Pons (tissue), 1 donor: ENCODE results near the gene DCAF4.
"Not testable (repeated sequence)": the region's sequence is repeated elsewhere in the genome, so short reads cannot be mapped to it uniquely, and the experiment has no call there.

Source experiments
- DNase-seq: peaks from one replicate; pipeline ENCODE4 v3.0.0-alpha.2; 2016; ENCODE audit warnings: low spot score

The DCAF4 gene

DNA sequence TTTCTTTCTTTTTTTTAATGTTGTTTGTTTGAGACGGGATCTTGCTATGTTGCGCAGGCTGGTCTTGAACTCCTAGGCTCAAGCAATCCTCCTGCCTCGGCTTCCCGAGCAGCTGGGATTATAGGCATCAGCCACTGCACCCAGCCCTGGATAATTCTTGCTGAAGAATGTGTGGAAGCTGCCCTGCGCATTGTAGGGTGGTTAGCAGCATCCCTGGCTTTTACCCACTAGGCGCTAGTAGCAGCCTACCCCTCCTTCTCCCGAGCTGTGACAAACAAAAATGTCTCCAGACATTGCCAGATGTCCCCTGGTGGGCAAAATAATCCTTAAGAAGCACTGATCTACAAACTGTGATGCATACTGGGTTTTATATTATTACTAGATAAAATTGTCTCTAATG, 6.6 kb downstream of the DCAF4 start:
- no peak for DNase-seq

DNA sequence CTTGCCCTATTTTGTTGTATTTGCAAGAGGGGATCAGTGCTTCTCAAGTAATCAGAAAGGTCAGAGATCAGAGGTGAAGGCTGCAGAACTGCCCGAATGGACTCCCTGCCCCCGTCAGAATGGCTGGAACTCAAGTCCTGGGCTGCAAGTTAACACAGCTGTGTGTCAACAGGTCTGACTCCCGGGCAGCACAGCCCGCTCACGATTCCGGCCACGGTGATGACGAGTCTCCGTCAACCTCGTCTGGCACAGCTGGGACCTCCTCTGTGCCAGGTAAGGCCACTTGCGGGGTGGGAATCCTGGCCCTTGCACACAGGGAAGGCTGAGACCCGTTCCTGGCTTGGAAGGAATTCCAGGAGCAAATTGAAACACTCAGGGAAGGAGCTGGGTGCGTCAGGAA, 13.4 kb downstream of the DCAF4 start:
- DNase-seq = no peak

DNA sequence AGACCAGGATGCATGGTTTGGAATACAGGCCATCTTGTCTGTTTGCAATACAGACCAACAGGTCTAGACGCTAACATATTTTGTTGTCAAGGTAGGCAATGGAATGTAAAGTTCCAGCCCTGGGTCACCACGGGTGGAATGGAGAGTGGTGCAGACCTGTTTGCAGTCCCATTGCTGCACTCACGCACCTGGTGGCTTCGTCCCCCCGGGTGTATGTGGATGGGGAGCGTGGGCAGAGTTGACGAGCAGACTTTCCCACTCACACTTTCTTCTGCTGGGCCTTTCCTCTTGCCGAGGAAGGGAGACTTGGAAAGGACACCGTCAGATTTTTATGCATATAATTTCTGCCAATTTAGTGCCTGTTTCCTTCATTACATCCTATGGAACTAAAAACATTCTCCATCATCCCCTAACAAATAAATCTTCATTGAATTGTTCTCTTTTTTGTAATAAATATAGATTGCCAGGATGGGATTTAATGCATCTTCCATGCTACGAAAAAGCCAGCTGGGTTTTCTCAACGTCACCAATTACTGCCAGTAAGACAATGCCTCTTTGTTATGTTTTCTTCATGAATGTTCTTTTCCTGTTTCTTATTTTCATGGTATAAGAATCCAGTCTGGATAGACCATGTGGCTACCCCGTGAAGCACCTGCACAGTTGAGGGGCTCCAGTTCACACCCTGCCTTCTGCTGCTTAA, 15.2 kb downstream of the DCAF4 start:
- DNase-seq = peak; percentile 74

DNA sequence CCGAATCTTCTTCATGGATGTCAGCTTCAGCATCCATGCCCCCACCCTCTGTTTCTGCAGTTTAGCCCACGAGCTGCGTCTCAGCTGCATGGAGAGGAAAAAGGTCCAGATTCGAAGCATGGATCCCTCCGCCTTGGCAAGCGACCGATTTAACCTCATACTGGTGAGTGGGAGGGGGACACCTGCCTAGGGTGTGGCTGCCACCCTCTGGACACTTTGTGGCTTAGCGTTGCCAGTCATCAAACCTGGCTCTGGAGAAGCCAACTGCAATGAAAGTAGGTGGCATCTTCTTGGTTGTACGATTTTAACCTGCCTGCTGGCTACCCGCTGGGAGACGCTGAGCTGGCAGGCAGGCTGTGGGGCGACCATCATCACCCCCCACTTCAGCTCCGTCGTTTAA, 16.7 kb downstream of the DCAF4 start:
- DNase-seq = no peak

DNA sequence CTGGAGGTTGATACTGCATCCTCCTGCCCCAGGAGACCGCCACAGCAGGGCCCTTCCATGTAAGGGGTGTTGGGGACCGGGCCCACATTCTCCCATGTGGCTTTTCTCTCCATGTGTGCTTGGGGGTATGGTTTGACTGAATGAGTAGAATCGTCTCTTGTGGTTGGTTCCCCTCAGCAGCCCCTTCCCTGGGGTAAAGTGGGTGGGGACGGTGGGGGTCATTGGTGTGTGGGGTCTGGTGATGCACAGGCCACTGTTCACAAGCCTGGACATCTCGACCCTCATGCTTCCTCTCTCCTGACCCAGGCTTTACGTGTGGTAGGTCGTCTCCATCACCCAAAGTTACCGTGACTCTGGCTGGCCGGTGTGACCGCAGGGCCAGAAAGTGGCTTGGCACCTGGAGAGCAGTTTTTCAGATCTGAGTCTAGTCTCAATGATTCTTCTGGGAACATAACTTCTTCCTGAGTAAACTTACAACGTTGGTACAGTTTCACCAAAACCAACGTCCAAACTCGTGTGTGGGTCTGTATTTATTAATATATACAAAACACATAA, 17.7 kb downstream of the DCAF4 start:
- DNase-seq = no peak

DNA sequence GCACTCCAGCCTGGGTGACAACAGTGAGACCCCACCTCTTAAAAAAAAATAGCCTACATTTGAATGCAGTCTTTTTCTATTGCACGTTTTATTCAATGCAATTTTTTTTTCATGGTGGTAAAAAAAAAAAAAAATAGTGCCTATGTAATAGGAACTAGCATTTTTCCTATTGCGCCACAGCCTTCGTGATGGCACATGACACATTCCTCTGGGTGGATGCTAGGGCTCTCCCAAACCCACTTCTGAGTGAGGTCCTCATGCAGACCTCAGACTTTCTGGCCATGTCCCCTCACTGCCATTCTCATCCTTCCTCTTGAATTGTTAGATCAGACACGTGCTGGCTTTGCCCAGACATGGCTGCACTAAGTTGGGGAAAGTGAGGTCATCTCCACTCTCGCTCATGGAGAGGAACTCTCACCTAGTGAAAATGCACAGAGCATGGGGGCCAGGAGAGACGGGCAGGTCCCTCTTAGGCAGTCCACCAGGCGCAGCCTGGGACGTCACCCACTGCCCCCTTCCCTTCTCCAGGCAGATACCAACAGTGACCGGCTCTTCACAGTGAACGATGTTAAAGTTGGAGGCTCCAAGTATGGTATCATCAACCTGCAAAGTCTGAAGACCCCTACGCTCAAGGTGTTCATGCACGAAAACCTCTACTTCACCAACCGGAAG, 19.2 kb downstream of the DCAF4 start:
- no peak for DNase-seq

DNA sequence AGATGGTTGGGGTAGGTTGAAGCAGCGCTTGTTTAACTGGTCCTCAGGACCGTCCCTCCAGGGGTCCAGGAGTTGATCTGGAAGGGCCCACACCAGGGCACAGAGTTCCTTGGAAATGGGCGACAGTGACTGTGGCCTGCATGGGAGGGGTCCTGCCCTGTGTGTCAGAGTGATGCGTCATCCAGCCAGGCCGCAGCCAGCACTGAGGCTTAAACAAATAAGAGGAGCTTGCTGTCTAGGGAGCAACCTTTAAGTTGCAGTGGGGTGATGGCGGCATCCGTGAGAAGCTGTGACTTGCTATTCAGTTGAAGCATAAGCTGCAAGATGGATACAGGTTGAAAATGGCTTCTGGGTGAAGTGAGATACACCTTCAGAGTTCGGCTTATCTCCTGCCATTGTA, 20.2 kb downstream of the DCAF4 start:
- DNase-seq = no peak

DNA sequence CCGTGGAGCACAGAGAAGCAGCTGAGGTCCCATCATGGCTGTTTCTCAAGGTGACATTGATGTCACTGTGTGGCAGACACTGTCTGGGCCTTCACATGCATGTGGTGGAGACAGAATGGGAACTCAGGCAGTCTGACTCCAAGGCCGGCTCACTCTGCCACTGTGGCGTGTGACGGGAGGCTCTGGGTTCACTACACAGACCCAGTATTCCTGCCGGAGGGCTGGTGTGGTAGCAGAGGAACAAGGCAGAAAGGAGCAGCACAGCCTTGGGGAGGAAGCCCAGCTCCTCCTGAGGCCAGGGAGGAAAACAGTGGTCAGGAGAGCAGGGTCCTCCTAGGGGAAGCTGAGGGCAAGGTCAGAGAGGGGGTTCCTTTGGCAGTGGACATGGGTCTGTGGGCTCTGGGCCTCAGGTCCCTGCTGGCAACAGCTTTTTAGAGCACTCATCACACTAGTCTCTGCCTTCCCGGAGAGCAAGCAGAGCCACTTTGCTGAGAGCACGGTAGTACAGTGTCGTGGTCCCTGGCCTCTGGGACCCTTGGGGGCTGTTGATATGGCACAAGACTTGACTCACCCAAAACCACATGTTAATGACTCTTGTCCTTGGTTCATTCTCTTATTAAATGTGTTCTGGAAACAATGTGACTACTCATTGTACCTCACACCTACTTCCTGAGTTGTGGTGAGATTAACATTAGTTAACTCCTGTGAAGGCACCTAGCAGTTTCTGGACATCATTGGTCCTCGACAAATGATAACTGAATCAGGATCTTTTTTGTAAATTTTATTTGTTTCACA, 21.3 kb downstream of the DCAF4 start:
- no peak for DNase-seq

DNA sequence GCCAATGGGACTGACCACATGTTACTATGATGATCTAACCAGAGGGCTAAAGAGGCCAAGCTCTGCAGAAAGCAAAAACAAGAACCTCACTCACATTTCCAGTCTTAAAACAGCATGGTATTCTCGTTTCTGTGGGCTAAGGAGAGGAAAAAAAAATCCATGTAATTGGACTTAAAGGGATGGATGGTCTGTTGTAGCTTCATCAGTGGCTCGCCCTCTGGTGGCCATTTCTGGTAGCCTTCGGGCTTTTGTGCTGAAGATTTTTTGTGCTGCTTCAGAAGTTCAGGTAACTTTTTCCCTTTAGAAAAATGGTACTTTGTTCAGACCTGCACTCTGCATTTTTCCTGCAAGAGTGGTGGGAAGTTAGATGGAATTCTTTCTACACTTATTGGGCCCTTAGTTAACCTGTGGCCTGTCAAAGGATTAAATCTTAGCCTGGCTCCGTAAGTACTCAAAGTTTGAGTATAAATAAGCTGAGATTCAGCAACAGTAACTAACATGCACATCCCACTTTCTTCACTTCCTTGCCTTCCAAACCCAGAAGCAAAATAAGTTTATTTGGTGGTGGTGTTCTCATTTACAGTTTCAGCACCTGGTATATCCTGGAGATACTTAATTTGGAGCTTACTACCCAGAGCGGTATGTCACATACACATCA, 22.3 kb downstream of the DCAF4 start:
- DNase-seq = peak; percentile 58

DNA sequence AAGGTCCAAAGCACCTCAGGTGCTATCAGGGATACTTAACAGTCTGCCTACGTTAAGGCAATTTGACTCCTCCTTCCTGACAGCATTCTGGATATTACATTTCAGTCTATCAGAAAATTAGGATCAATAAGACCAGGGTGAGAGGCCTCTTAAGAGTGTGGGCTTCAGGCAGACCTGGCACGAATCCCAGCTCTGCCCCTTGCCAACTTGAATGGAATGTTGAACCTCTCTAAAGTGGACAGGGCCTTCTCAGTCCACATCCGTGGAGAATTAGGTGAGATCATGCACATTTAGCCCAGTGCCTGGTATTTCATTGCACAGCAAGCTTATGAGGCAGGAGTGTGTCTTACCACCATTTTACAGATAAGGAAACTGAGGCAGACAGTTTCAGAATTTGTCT, 25.9 kb downstream of the DCAF4 start:
- DNase-seq = no peak

DNA sequence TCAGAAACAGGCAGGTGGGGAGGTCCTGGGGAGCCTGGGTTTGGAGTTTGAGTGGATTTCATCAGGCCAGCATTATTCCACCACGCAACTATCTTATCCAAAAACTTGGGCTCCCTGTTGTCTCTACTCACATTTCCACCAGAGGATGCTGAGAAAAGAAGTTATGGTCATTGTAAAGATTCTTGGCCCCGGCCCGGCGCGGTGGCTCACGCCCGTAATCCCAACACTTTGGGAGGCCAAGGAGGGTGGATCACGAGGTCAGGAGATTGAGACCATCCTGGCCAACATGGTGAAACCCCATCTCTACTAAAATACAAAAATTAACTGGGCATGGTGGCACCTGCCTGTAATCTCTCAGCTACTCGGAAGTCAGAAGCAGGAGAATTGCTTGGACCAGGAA, 30.5 kb downstream of the DCAF4 start:
- not testable (repeated sequence) for DNase-seq

DNA sequence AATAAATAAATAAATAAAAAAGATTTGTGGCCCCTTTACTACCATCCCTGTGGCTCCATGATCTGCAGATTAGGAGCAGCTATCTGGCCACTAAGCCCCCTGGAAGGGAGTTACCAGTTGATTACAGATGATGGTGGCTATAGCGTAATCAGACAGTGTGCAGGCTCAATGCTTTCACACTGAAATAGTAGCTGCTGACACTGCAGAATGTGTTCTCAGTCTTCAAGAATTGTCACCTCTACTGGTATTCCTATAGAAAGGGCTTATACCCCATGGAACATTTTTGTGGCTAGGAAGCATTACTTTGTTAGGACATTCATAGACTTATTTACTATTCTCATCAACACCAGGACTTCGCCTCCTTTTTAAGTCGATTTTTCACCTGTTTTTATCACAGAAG, 30.9 kb downstream of the DCAF4 start:
- no peak for DNase-seq

DNA sequence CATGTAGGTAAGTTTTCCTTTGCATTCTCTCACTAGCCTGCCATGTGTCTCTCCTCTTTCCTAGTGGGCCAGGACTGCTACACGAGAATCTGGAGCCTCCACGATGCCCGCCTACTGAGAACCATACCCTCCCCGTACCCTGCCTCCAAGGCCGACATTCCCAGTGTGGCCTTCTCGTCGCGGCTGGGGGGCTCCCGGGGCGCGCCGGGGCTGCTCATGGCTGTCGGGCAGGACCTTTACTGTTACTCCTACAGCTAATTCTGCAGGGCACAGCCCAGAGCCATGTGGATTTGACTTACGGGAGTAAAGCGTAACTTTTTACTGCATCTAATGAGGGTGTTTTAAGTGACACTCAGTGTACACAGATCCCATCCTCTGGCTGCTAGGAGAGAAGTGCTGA, 32.3 kb downstream of the DCAF4 start:
- no peak for DNase-seq

DNA sequence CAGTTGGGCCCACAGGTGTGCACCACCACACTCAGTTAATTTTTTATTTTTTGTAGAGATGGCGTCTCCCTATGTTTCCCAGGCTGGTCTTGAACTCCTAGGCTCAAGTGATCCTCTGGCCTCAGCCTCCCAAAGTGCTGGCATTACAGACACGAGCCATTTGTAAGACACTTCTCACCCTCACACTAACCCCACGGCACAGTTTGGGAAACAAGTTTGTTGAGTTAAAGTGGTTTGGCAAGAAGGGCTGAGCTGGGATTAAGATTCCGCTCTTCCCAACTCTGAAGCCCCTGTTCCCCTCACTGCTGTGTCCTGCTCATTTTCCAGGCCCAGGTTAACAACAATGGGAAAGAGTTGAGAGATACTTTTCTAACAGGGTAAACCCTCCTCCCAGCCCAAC, 34.8 kb downstream of the DCAF4 start:
- DNase-seq = not testable (repeated sequence)

DNA sequence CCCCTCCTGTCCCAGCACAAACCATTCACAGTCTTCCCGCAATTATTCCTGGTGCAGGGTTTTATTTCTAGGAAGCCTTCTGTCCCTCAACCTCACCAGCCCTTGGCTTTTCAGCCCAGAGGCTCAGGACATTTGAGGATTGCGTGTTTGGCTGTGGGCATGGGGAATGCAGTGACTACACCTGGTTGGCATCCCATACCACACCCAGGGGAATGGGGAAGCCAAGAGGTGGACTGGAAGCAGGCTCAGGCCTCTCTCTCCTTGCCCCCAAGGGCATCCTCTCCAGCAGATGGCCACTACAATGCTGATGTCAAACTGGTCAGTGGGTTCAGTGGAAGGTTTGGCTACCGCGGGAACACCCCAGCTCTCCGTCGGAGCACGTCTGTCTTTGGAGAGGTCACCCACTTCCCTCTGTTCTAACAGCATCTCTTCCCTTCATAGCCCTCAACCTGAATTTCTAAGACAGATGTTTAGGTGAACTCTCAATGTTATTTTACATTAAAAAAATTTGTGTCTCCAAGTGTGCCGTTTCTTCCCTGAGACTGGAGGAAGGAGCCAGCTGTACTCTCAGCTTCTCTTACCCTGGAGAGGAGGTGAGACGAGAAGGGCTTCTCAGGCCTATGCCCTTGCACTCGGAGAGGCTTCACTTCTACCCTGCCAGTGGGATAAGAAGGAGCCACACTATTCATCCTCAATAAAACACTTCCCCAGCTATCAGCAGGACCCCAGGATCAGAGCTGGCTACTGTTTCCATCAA, 35.5 kb downstream of the DCAF4 start:
- DNase-seq = no peak

DNA sequence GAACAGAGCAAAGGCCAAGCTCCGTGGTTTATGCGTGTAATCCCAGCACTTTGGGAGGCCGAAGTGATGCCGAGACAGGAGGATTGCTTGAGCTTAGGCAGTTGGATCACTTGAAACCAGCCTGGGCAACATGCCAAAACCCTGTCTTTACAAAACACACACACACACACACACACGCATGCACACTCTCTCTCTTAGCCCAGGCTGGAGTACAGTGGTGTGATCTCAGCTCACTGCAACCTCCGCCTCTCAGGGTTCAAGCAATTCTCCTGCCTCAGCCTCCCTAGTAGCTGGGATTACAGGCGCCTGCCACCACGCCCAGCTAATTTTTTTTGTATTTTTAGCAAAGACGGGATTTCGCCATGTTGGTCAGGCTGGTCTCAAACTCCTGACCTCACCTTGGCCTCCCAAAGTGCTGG, 36.1 kb downstream of the DCAF4 start:
- DNase-seq = not testable (repeated sequence)

DNA sequence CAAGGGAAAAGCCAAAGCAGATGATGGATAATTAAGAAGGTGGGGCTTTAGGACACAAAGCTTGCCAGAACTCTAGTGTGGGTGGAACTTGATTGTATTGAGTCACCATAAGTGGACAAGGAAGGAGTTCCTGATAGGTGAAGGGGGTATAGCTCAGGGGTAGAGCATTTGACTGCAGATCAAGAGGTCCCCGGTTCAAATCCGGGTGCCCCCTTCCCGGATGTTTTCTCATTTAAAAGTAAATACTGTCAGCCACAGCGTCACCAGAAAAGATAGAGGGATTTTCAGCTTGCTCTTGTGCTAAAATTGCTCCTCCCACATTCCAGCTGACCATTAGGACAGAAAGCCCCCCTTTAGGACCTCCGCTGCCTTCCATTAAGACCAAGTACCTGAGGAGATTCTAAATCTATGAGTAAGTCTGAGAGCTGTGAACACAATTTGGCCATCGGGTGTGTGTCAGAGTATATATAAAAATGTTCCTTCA, 36.6 kb downstream of the DCAF4 start:
- no peak for DNase-seq

DNA sequence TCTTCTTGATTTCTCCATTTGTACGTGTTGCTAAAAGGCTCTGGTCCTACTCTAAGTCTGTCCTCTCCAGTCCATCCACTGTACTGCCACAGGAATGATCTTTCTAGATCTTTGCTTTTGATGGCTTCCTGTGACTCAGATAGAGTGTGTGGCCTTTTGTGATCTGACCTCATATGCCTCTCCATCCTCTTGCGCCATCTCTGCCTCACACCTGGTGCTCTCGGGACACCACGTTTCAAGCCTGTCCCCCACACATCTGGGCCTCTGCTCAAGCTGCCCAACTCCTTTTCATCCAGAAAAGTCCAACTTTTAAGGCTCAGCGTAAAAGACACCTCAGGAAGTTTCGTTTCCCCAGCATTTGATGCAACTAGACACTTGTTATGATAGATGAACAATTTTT, 39.0 kb downstream of the DCAF4 start:
- no peak for DNase-seq

DNA sequence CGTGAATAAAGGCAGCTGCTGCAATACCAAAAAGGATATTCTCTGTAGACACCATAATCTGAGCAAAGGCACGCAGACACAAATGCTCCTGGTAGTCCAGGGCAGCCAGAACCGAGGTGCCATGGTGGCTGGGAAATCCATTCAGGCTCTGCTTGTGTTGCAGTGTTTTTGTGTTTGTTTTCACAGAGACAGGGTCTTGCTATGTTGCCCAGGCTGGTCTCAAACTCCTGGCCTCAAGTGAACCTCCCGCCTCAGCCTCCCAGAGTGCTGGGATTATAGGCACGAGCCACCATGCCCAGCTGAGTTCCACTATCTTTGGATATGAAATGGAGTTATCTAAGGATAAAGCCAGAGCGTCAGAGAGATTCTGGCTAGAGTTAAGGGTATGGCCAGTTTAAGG, 39.8 kb downstream of the DCAF4 start:
- no peak for DNase-seq

DNA sequence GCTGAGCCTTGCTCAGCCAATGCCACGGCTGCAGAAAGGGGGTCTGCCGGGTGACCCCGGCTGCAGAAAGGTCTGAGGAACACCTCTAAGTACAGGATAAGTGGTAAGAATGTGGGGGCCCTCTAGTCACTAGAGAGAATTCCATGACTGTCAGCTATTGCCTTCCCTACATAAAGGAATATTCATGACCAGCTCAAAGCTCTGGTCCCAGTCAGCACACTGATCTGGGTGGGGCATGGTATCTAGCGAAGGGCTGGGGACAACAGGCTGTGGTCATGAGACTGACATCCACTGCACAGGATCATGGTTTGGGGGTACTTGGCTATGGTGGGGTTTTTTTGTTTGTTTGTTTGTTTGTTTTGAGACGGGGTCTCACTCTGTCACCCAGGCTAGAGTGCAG, 42.1 kb downstream of the DCAF4 start:
- no peak for DNase-seq

DNA sequence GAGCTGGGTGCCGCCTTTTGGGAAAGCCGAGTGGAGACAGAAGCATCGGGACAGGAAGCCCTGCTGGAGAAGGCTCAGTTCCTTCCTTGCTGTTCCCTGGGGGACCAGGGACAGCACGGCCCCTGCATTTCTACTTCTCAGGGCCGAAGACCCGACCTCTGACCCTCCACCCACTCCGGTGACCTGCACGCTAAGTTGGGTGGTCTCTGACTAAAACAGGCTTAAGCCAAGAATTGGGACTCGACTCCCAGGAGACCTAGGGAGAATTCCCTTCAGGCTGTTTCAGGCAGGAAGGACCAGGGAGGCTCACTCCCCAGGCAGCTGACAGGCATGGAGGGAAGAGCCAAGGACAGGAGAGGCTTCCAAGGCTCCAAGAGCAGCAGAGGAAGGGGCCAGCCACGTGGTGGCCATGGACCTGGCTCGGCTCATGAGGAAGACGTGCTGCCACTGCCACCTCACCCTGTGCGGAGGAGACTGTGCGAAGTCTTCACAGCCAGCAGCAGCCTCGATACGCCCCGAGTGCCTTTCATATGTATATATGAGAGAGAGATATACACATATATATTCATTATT, 43.9 kb downstream of the DCAF4 start:
- peak; percentile 11 for DNase-seq
